ENCODE results near the gene BEND5. TPM values are rescaled to one million over a fixed set of nuclear protein-coding genes. Genes with fewer than 3 reads are reported as not detected.

BEND5 gene
- total and polyA plus RNA-seq, 7 experiments from 2014 or later = 3.6 to 12.6 (median 8.7) TPM

DNA sequence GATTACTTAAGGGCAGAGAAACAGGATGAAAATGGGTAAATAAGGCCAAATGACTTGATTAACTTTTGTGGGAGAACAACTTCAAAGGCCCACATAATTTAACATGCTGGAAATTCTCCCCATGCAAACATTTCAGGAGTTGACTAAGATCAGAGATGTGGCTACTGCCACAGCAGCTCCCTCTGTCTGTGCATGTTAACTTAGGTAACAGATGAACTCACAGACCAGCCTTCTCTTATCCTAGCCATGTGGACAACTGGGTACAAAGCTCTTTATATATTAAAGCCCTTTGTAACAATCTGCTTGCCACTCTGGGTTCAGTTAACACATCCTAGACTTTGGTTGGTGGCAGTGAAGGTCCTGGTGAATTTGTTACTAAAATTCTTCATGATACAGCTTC lies 33.2 kb downstream of the BEND5 start:
- no peaks in the 10 kb centered on the region for H3K27me3 ChIP-seq (ENCODE audit: control insufficient read depth in 2 of 2, insufficient read depth in 2 of 2, low read length in 2 of 2)
- H3K4me1 ChIP-seq (ENCODE audit: control insufficient read depth in 2 of 2, insufficient read depth in 2 of 2, low read length in 2 of 2) = no peaks in the 10 kb centered on the region
- ChIA-PET POLR2A (interaction anchor here (0.6 kb wide), 1 partner anchor 24 kb away, joined by 4 read pairs; no protein-coding TSS in a partner anchor), CTCF (no interaction called here)
- Mint-ChIP-seq H3K27me3 (no peaks in the 10 kb centered on the region), H3K36me3 (peaks cover 0 to 73% (median 39%) of the 10 kb centered on the region in 5 donors), H3K9me3 (no peaks in the 10 kb centered on the region), H3K4me3 (no peak overlapping the region), H3K4me1 (peaks cover 0 to 10% (median 5%) of the 10 kb centered on the region in 7 donors), H3K27ac (no peak overlapping the region)
- intact Hi-C loops (cut with micrococcal nuclease) = no loop called here
- H3K27ac ChIP-seq (ENCODE audit: low read depth, low read length) = no peak overlapping the region
- DNase-seq (no peak), ATAC-seq (no peak)
- H3K36me3 ChIP-seq (ENCODE audit: control insufficient read depth in 2 of 3, insufficient read depth in 3 of 3, low read length in 3 of 3) = peaks cover 0 to 45% (median 0%) of the 10 kb centered on the region in 3 experiments
- H3K9me3 ChIP-seq (ENCODE audit: control insufficient read depth in 2 of 3, low read length in 3 of 3) = no peaks in the 10 kb centered on the region
- no peak overlapping the region for H3K4me3 ChIP-seq (ENCODE audit: low read length)

DNA sequence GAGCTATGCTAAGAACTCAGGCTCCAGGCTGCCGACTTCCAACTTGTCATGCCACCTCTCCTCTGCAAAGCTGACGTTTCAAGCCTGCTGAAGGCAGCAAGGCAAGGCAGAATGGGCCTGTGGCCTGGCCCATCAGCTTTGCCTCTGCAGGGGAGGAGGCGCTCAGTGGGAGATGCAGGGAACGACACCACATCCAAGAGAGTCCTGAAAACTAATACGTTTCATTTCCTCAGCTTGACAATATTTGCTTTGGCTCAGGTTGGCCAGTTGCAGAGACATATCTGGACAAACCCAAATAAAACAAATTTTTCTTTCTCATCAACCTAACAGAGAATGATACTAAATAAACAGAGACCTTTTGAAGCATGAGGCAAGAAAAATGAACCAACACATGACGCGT lies 35.3 kb downstream of the BEND5 start:
- no peak for DNase-seq
- Histone ChIP-seq H3K4me3 (ENCODE audit: low read length) (no peak overlapping the region), H3K9me3 (ENCODE audit: control insufficient read depth in 2 of 3, low read length in 3 of 3) (no peaks in the 10 kb centered on the region), H3K36me3 (ENCODE audit: control insufficient read depth in 2 of 3, insufficient read depth in 3 of 3, low read length in 3 of 3) (peaks cover 0 to 56% (median 0%) of the 10 kb centered on the region in 3 experiments), H3K27ac (ENCODE audit: low read depth, low read length) (no peak overlapping the region), H3K4me1 (ENCODE audit: control insufficient read depth in 2 of 2, insufficient read depth in 2 of 2, low read length in 2 of 2) (no peaks in the 10 kb centered on the region), H3K27me3 (ENCODE audit: control insufficient read depth in 2 of 2, insufficient read depth in 2 of 2, low read length in 2 of 2) (no peaks in the 10 kb centered on the region)
- intact Hi-C loops (cut with micrococcal nuclease) = no loop called here
- Mint-ChIP-seq H3K4me1 (peaks cover 0 to 10% (median under 1%) of the 10 kb centered on the region in 7 donors), H3K4me3 (no peak overlapping the region), H3K27ac (no peak overlapping the region), H3K9me3 (no peaks in the 10 kb centered on the region), H3K36me3 (peaks cover 3 to 77% (median 49%) of the 10 kb centered on the region in 5 donors), H3K27me3 (no peaks in the 10 kb centered on the region)
- ChIA-PET CTCF (no interaction called here), POLR2A (no interaction called here)
- ATAC-seq = no peak

DNA sequence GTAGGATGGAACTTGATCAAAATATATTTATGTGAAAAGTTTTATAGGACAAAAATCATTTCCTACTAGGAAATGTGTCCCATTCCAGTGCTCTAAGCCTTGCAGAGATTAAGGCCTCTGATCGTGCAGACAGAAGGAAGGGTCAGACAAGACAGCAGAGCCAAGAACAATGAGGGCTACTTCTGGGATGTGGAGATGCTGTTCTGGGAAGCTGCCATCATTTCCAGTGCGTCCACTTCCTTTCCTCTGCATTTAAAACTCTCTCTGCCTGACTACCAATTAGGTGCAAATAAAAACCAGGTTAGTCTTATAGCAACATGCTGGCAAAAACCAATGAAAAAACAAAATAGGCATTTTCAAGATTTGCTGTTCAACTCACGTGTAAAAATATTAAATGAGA lies 36.1 kb downstream of the BEND5 start:
- ChIA-PET POLR2A (no interaction called here), CTCF (no interaction called here)
- Mint-ChIP-seq H3K4me3 (no peak overlapping the region), H3K36me3 (peaks cover 11 to 72% (median 54%) of the 10 kb centered on the region in 5 donors), H3K9me3 (no peaks in the 10 kb centered on the region), H3K27ac (no peak overlapping the region), H3K4me1 (peaks cover 0 to 10% (median 2%) of the 10 kb centered on the region in 7 donors), H3K27me3 (no peaks in the 10 kb centered on the region)
- H3K36me3 ChIP-seq (ENCODE audit: control insufficient read depth in 2 of 3, insufficient read depth in 3 of 3, low read length in 3 of 3) = peaks cover 0 to 63% (median 0%) of the 10 kb centered on the region in 3 experiments
- H3K4me3 ChIP-seq (ENCODE audit: low read length) = no peak overlapping the region
- DNase-seq = no peak
- intact Hi-C loops (cut with micrococcal nuclease) = no loop called here
- no peaks in the 10 kb centered on the region for H3K9me3 ChIP-seq (ENCODE audit: control insufficient read depth in 2 of 3, low read length in 3 of 3)
- no peak overlapping the region for H3K27ac ChIP-seq (ENCODE audit: low read depth, low read length)
- H3K27me3 ChIP-seq (ENCODE audit: control insufficient read depth in 2 of 2, insufficient read depth in 2 of 2, low read length in 2 of 2) = no peaks in the 10 kb centered on the region
- ATAC-seq = no peak
- H3K4me1 ChIP-seq (ENCODE audit: control insufficient read depth in 2 of 2, insufficient read depth in 2 of 2, low read length in 2 of 2) = no peaks in the 10 kb centered on the region

DNA sequence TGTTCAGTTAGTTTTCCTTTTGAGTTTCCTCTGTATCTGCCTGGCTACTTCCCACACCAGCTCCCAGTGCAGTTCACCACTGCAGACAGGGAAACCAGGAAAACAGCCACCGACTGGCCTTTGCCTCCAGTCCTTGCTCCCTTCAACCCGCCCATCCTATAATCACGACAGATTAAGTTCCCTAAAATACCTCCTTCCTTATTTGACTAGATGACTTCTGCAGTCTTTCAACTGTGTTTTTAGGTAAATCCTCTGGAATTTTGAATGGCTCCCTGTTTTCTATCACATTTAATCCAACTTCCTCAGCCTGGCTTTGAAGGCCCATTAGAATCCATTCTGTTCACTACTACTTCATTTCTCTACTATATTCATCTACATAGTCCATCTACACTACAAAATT lies 37.6 kb downstream of the BEND5 start:
- Mint-ChIP-seq H3K27ac (peak overlapping the region in 1 of 9 donors; percentile 56), H3K36me3 (peaks cover 15 to 59% (median 48%) of the 10 kb centered on the region in 5 donors), H3K4me1 (peaks cover 0 to 10% (median 0%) of the 10 kb centered on the region in 7 donors), H3K27me3 (no peaks in the 10 kb centered on the region), H3K9me3 (no peaks in the 10 kb centered on the region), H3K4me3 (no peak overlapping the region)
- H3K36me3 ChIP-seq (ENCODE audit: control insufficient read depth in 2 of 3, insufficient read depth in 3 of 3, low read length in 3 of 3) = peaks cover 0 to 71% (median 0%) of the 10 kb centered on the region in 3 experiments
- H3K27me3 ChIP-seq (ENCODE audit: control insufficient read depth in 2 of 2, insufficient read depth in 2 of 2, low read length in 2 of 2) = no peaks in the 10 kb centered on the region
- ChIA-PET POLR2A (no interaction called here), CTCF (no interaction called here)
- no peaks in the 10 kb centered on the region for H3K9me3 ChIP-seq (ENCODE audit: control insufficient read depth in 2 of 3, low read length in 3 of 3)
- no peak overlapping the region for H3K4me3 ChIP-seq (ENCODE audit: low read length)
- intact Hi-C loops (cut with micrococcal nuclease) = no loop called here
- H3K4me1 ChIP-seq (ENCODE audit: control insufficient read depth in 2 of 2, insufficient read depth in 2 of 2, low read length in 2 of 2) = no peaks in the 10 kb centered on the region
- no peak for DNase-seq
- no peak for ATAC-seq
- no peak overlapping the region for H3K27ac ChIP-seq (ENCODE audit: low read depth, low read length)

DNA sequence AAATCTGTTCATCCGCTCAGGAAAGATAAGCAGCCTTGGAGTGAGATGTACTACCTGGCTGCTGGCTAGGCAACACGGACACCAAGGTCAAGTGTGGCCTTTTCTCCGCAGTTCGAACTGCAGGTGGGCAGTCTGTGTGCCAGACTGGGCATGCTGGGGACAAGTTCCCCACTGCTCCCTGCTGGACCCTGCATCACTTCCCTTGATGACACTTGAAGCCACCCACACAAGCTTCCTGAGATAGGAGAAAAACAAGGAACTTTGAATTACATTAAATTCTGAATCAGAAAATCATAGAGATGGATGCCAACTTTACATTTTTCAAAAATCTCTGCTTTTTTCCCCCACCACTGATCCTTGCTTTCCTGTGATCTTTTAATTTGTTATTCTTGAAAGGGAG lies 38.3 kb downstream of the BEND5 start:
- ChIA-PET CTCF (no interaction called here), POLR2A (no interaction called here)
- H3K27me3 Mint-ChIP-seq = no peaks in the 10 kb centered on the region
- Histone ChIP-seq H3K27ac (ENCODE audit: low read depth, low read length) (no peak overlapping the region), H3K4me1 (ENCODE audit: control insufficient read depth in 2 of 2, insufficient read depth in 2 of 2, low read length in 2 of 2) (no peaks in the 10 kb centered on the region), H3K4me3 (ENCODE audit: low read length) (no peak overlapping the region), H3K36me3 (ENCODE audit: control insufficient read depth in 2 of 3, insufficient read depth in 3 of 3, low read length in 3 of 3) (peaks cover 0 to 74% (median 0%) of the 10 kb centered on the region in 3 experiments), H3K9me3 (ENCODE audit: control insufficient read depth in 2 of 3, low read length in 3 of 3) (no peaks in the 10 kb centered on the region), H3K27me3 (ENCODE audit: control insufficient read depth in 2 of 2, insufficient read depth in 2 of 2, low read length in 2 of 2) (no peaks in the 10 kb centered on the region)
- intact Hi-C loops (cut with micrococcal nuclease) = no loop called here
- H3K27ac Mint-ChIP-seq = no peak overlapping the region
- H3K9me3 Mint-ChIP-seq = no peaks in the 10 kb centered on the region
- no peak for DNase-seq
- ATAC-seq = no peak
- peaks cover 0 to 10% (median 0%) of the 10 kb centered on the region in 7 donors for H3K4me1 Mint-ChIP-seq
- peaks cover 15 to 57% (median 48%) of the 10 kb centered on the region in 5 donors for H3K36me3 Mint-ChIP-seq
- no peak overlapping the region for H3K4me3 Mint-ChIP-seq

DNA sequence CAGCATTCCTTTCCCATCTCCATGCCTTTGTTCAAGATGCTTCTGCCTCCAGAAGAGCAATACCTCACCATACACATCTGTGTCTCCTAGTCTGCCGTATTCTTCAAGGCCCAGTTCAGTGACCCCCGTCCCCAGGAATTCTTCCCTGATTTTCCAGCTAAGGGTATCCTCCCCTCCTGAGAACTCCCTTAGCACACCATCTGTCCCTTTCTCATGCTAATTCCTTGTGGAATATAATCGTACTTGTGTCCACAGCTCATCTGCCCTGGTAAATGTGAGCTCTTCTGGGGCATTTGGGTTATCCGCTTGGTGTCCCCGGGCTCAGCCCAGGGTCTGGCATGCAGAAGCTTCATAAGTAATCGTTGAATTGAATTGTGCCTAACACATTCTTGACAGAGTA lies 40.9 kb downstream of the BEND5 start:
- DNase-seq = no peak
- H3K4me3 ChIP-seq (ENCODE audit: low read length) = no peak overlapping the region
- ATAC-seq = no peak
- POLR2A ChIA-PET = no interaction called here
- Mint-ChIP-seq H3K4me1 (peaks cover 0 to 10% (median 0%) of the 10 kb centered on the region in 7 donors), H3K27ac (peak overlapping the region in 1 of 9 donors; percentile 33), H3K27me3 (no peaks in the 10 kb centered on the region), H3K4me3 (no peak overlapping the region), H3K9me3 (no peaks in the 10 kb centered on the region), H3K36me3 (peaks cover 15 to 43% (median 32%) of the 10 kb centered on the region in 5 donors)
- H3K27me3 ChIP-seq (ENCODE audit: control insufficient read depth in 2 of 2, insufficient read depth in 2 of 2, low read length in 2 of 2) = no peaks in the 10 kb centered on the region
- no peaks in the 10 kb centered on the region for H3K4me1 ChIP-seq (ENCODE audit: control insufficient read depth in 2 of 2, insufficient read depth in 2 of 2, low read length in 2 of 2)
- intact Hi-C loops (cut with micrococcal nuclease) = no loop called here
- H3K36me3 ChIP-seq (ENCODE audit: control insufficient read depth in 2 of 3, insufficient read depth in 3 of 3, low read length in 3 of 3) = peaks cover 0 to 76% (median 0%) of the 10 kb centered on the region in 3 experiments
- no peak overlapping the region for H3K27ac ChIP-seq (ENCODE audit: low read depth, low read length)
- H3K9me3 ChIP-seq (ENCODE audit: control insufficient read depth in 2 of 3, low read length in 3 of 3) = no peaks in the 10 kb centered on the region
- CTCF ChIA-PET = no interaction called here

DNA sequence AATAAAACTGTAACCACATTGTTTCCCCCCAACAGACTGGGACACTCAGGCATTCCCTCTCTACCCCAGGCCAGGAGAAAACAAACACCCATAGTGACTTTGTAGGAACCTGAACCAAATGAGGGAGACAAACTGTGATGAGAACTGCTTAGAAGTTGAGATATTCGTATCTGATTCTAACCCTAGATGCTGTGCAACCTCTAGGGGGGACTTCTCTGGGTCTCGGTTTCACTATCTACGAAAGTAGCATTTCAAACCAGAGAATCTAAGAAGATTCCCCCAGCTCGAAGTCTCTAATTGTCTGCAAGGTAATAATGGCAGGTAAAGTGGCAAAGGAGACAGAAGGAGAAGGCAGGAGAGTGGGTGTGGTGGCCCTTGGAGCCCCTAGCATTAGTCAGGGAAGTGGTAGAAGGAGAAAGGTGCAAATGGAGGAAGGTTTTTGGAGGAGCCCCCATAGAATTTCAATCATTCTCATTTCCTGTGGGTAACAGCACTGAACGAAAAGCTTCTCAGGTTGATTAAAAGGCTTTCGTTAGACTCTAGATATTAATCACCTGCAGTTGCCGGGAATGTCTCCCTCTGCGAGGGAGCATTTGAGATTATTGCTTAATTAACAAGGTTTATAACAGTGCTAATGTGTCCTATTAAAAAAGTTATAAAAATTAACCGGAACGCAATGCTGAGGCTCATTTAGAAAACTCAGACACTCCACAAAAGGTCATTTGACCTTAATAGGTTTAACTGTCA lies 46.4 kb downstream of the BEND5 start:
- Histone ChIP-seq H3K27ac (ENCODE audit: low read depth, low read length) (no peak overlapping the region), H3K36me3 (ENCODE audit: control insufficient read depth in 2 of 3, insufficient read depth in 3 of 3, low read length in 3 of 3) (peaks cover 0 to 50% (median 4%) of the 10 kb centered on the region in 3 experiments), H3K4me1 (ENCODE audit: control insufficient read depth in 2 of 2, insufficient read depth in 2 of 2, low read length in 2 of 2) (no peaks in the 10 kb centered on the region), H3K27me3 (ENCODE audit: control insufficient read depth in 2 of 2, insufficient read depth in 2 of 2, low read length in 2 of 2) (no peaks in the 10 kb centered on the region), H3K4me3 (ENCODE audit: low read length) (no peak overlapping the region), H3K9me3 (ENCODE audit: control insufficient read depth in 2 of 3, low read length in 3 of 3) (no peaks in the 10 kb centered on the region)
- Mint-ChIP-seq H3K27me3 (no peaks in the 10 kb centered on the region), H3K36me3 (peaks cover 12 to 36% (median 12%) of the 10 kb centered on the region in 5 donors), H3K4me1 (peaks cover 0 to 7% (median 2%) of the 10 kb centered on the region in 7 donors), H3K27ac (no peak overlapping the region), H3K4me3 (no peak overlapping the region), H3K9me3 (no peaks in the 10 kb centered on the region)
- intact Hi-C loops (cut with micrococcal nuclease) = no loop called here
- ATAC-seq (no peak), DNase-seq (no peak)
- ChIA-PET POLR2A (interaction anchor here (0.6 kb wide), 1 partner anchor 30 kb away, joined by 3 read pairs; no protein-coding TSS in a partner anchor), CTCF (interaction anchor here (0.7 kb wide), 1 partner anchor 702 kb away, joined by 3 read pairs; no protein-coding TSS in a partner anchor)

Measured in naive thymus-derived CD4-positive, alpha-beta T cell (primary cell).